HG03135 (cell line): ENCODE data around the gene TEN1.

Experiments
- ATAC-seq: cut with Tn5 transposase; IDR thresholded peaks from one replicate; pipeline ENCODE4 v1.9.1; 2021; ENCODE audit warnings: mild to moderate bottlenecking, moderate library complexity; ENCODE audit not compliant: unreplicated experiment

Gene TEN1

GRCh38 chr17:75976175-75976848 is 2.7 kb upstream of the TEN1 start:
- no peak for ATAC-seq

GRCh38 chr17:75979705-75980187 is 706 bp downstream of the TEN1 start:
- no peak for ATAC-seq

- ATAC-seq = no peak
Measured at GRCh38 chr17:75980188-75981018, 1.4 kb downstream of the TEN1 start.

- ATAC-seq = no peak
Measured at GRCh38 chr17:75981019-75981615, 2.1 kb downstream of the TEN1 start.

- no peak for ATAC-seq
Measured at GRCh38 chr17:75983501-75984181, 4.6 kb downstream of the TEN1 start.

- no peak for ATAC-seq
Measured at GRCh38 chr17:75985986-75986385, 6.9 kb downstream of the TEN1 start.

GRCh38 chr17:75987041-75987440 is 8.0 kb downstream of the TEN1 start:
- no peak for ATAC-seq

- ATAC-seq = no peak
Measured at GRCh38 chr17:75991396-75991795, 12.4 kb downstream of the TEN1 start.

- no peak for ATAC-seq
Measured at GRCh38 chr17:75994802-75995370, 15.8 kb downstream of the TEN1 start.

- ATAC-seq = no peak
Measured at GRCh38 chr17:75995385-75995925, 16.4 kb downstream of the TEN1 start.

- ATAC-seq = no peak
Measured at GRCh38 chr17:75996665-75997590, 17.9 kb downstream of the TEN1 start.

GRCh38 chr17:75998327-75998795 is 19.3 kb downstream of the TEN1 start:
- ATAC-seq = no peak

- ATAC-seq = no peak
Measured at GRCh38 chr17:76000016-76000754, 21.1 kb downstream of the TEN1 start.

- no peak for ATAC-seq
Measured at GRCh38 chr17:76000755-76001521, 21.9 kb downstream of the TEN1 start, which contains the start of gene CDK3. Gene CDK3, plus strand, starts transcription at chr17:76000855. Its CDS starts 571 bp downstream, at chr17:76001426.

- ATAC-seq = no peak
Measured at GRCh38 chr17:76002100-76002499, 23.1 kb downstream of the TEN1 start.

- ATAC-seq = no peak
Measured at GRCh38 chr17:76003915-76004314, 24.9 kb downstream of the TEN1 start.

- no peak for ATAC-seq
Measured at GRCh38 chr17:76004750-76005262, 25.8 kb downstream of the TEN1 start.
